ENCODE data around the gene CRYAB.
"Not testable (repeated sequence)": the region's sequence is repeated elsewhere in the genome, so short reads cannot be mapped to it uniquely, and the experiment has no call there.

Gene CRYAB

GRCh38 chr11:111933176-111933575 is 21.6 kb upstream of the CRYAB start:
- not testable (repeated sequence) for DNase-seq

GRCh38 chr11:111932611-111932950 is 21.0 kb upstream of the CRYAB start:
- DNase-seq: no peak

GRCh38 chr11:111930472-111930871 is 18.9 kb upstream of the CRYAB start:
- DNase-seq: no peak

- DNase-seq: peak; percentile 99
Measured at GRCh38 chr11:111926505-111927391, 15.2 kb upstream of the CRYAB start.

GRCh38 chr11:111925953-111926352 is 14.4 kb upstream of the CRYAB start:
- no peak for DNase-seq

GRCh38 chr11:111923951-111924350 is 12.4 kb upstream of the CRYAB start:
- DNase-seq: peak; percentile 88

- DNase-seq: peak; percentile 59
Measured at GRCh38 chr11:111923351-111923788, 11.8 kb upstream of the CRYAB start.

- no peak for DNase-seq
Measured at GRCh38 chr11:111922803-111923202, 11.2 kb upstream of the CRYAB start.

GRCh38 chr11:111921541-111922230 is 10.1 kb upstream of the CRYAB start:
- no peak for DNase-seq

GRCh38 chr11:111920908-111921307 is 9.3 kb upstream of the CRYAB start:
- DNase-seq: no peak

GRCh38 chr11:111918390-111919256 is 7.1 kb upstream of the CRYAB start, which contains the start of gene C11orf52:
TSS of gene C11orf52 (plus strand) at chr11:111918913. CDS start at chr11:111918973, 60 bp downstream.
- DNase-seq: peak; percentile 89

GRCh38 chr11:111917788-111918187 is 6.2 kb upstream of the CRYAB start:
- no peak for DNase-seq

GRCh38 chr11:111917312-111917711 is 5.7 kb upstream of the CRYAB start:
- no peak for DNase-seq

GRCh38 chr11:111916768-111917167 is 5.2 kb upstream of the CRYAB start:
- DNase-seq: no peak

GRCh38 chr11:111913997-111914396 is 2.4 kb upstream of the CRYAB start:
- DNase-seq: no peak

GRCh38 chr11:111913031-111913861 is 1.7 kb upstream of the CRYAB start:
- DNase-seq: no peak

GRCh38 chr11:111912535-111912934 is 965 bp upstream of the CRYAB start, which contains the start of gene HSPB2:
TSS of gene HSPB2 (plus strand) at chr11:111912734. CDS start at chr11:111912830, 96 bp downstream.
- DNase-seq: no peak

GRCh38 chr11:111910676-111911562 is 651 bp downstream of the CRYAB start:
- no peak for DNase-seq

- no peak for DNase-seq
Measured at GRCh38 chr11:111909378-111909777, 2.2 kb downstream of the CRYAB start.

GRCh38 chr11:111908639-111909305 is 2.8 kb downstream of the CRYAB start:
- DNase-seq: no peak
